GM19455 (cell line): ENCODE measurements around the gene MAP3K21.

Experiments
- ATAC-seq: cut with Tn5 transposase; IDR thresholded peaks from one replicate; pipeline ENCODE4 v1.9.1; 2021; ENCODE audit not compliant: unreplicated experiment

The MAP3K21 gene

DNA sequence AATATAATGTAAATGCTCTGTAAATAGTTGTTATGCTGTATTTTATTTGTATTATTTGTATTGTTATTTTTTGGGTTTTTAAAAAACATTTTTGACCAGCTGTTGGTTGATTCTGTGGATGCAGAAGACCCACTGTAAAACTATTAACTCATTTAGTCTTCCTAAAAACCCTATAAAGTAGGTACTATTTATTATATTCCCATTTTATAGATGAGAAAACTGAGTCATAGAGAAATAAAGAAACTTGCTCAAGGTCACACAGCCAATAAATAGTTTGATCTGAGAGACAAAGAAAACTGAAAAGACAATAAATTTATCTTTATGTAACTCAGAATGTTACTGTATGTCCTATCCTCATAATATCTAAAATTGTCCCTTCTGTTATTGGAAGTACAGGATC is 1.2 kb upstream of the MAP3K21 start:
- no peak for ATAC-seq

DNA sequence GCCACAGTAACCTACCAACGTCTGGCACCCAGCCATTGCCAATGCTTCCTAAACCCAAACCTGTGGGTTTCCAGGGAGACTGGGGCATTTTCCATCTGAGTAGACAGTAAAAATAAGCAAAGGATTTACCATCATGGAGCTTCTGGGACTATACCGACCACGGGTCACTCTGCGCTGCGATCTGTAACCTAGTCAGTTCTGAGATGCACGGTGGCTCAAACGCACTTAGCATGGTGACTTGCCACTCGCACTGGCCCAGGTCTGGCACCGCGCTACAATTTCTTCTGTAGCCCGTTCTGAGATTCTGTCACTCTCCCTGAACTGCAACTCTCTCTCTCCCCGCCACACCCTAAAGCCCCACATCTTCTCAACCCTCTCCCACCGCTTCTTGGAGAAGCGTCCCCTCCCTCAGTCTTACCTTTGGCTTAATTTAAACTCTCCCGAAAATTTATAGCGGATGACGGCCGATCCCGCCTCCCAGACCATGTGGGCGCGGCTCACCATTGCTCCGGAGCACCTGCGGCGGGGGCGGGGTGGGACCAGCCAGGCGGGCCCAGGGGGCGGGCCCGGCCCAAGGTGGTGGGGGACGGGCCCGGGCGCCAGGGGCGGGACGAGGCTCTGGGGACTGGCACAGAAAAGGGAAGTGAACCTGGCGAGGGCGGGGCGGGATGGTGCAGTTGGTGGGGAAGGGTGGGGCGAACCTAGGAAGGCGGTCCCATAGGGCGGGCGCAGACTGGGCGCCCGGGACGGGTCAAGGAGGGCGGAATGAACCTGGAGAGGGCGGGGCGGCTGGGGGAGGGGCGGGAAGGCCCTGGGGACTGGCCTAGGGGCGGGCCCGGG is 493 bp upstream of the MAP3K21 start:
- ATAC-seq: peak; percentile 83

- peak; percentile 39 for ATAC-seq
These were observed 808 bp downstream of the MAP3K21 start for GRCh38 chr1:233328142-233328921.

- no peak for ATAC-seq
These were observed 4.4 kb downstream of the MAP3K21 start for GRCh38 chr1:233331676-233332519.

- ATAC-seq: no peak
These were observed 5.6 kb downstream of the MAP3K21 start for GRCh38 chr1:233333086-233333485.

GRCh38 chr1:233334092-233334491 is 6.6 kb downstream of the MAP3K21 start:
- ATAC-seq: no peak

DNA sequence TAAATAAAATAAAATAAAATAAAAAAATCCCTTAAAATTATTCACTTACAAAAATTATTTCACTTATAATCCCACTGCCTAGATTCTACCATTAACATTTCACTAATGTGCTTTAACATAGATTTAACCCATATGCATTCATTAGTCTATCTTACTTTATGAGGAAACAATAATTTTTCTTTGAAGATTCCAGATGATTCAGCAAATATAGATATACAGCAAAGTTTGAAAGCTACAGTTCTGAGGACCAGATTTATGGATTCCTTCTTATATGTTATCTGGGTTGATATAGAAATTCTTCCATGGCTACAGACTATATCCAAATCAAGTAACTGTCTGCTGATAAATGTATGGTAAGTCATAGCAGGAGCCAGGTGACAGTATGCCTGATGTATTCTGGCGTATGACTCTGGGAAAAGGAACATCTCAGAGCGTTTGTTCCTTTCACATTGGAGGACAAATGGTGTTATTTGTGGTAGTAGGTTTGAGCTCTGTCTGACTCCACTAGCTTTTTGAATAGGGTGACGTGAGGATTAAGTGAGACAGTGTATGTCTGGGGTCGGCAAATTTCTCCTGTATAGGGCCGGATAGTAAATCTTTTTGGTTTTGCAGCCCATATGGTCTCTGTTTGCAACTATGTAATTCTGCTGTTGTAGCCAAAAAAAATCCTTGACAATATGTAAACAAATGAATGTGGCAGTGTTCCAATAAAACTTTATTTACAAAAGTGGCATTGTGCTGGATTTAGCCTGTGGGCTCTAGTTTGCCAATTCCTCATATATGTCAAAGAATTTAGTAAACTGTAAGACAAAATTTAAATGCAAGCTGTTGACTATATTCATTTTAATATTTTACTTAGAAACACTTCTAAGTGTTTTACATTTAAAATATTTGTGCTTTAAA is 9.3 kb downstream of the MAP3K21 start:
- ATAC-seq: no peak

DNA sequence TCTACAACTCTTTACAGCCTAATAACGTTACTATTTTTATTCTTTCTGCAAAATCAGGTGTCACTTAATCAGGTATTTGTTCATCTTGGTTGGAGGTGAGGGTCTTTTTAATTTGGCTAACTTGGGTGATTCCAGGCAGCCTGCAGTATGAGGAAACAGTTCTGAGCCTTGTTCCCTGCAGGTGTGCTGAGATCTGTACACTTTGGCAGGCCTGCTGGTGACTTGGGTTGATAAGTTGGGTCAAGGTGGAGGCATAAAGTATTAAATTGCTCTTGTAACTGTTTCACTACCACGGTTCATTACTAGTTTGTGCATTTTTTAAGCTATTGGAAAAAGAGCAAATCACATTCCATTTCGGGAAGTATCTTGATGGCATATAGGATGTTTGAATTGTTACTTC is 10.0 kb downstream of the MAP3K21 start:
- no peak for ATAC-seq

GRCh38 chr1:233338102-233338501 is 10.6 kb downstream of the MAP3K21 start:
- no peak for ATAC-seq

- ATAC-seq: no peak
These were observed 12.6 kb downstream of the MAP3K21 start for GRCh38 chr1:233340031-233340555.

- no peak for ATAC-seq
These were observed 13.5 kb downstream of the MAP3K21 start for GRCh38 chr1:233340966-233341516.

GRCh38 chr1:233342086-233342485 is 14.6 kb downstream of the MAP3K21 start:
- ATAC-seq: no peak

DNA sequence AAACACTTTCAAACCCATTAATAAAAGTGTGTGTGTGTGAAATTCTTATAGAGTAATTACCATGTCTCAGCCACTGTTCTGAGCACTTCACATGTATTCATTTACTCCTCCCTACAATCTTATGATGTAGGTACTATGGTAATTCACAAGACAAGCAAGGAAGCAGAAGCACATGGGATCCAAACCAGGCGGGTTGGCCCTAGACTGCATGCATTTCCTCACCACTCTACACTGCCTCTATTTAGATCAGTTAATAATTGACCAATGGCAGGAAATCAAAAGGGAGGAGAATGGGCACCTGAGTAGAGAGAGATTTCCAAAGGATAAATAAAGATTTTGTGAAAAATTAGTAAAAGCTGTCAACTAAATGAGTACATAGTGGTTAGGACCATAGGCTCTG is 15.7 kb downstream of the MAP3K21 start:
- ATAC-seq: no peak

GRCh38 chr1:233347338-233347737 is 19.8 kb downstream of the MAP3K21 start:
- no peak for ATAC-seq

- ATAC-seq: no peak
These were observed 21.6 kb downstream of the MAP3K21 start for GRCh38 chr1:233349137-233349536.

GRCh38 chr1:233354983-233355382 is 27.5 kb downstream of the MAP3K21 start:
- ATAC-seq: no peak

GRCh38 chr1:233355841-233356704 is 28.5 kb downstream of the MAP3K21 start:
- no peak for ATAC-seq

DNA sequence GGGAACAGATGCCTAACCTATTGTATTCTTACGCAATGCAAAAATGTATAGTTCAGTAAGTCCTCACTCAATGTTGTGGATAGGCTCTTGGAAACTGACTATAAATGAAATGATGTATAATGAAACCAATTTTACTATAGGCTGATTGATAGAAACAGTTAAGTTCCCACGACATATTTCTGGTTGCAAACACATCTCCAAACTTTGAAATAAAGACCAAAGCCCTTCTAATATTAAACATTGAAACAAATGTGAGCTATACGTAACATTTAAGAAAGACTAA is 29.1 kb downstream of the MAP3K21 start:
- no peak for ATAC-seq
